Measurements from ENCODE around the gene AASS. TPM values are rescaled to one million over a fixed set of nuclear protein-coding genes. Genes with fewer than 3 reads are reported as not detected.
"Not testable (repeated sequence)": the region's sequence is repeated elsewhere in the genome, so short reads cannot be mapped to it uniquely, and the experiment has no call there.

AASS gene
- 10 to 100 TPM; 12.2 to 34.6 (median 21.0) TPM for polyA plus RNA-seq (ENCODE audit: insufficient read length in 10 of 10)
- long read RNA-seq, donor 1, partial matches to known transcripts, result 6 of 7 reads
- long read RNA-seq, donor 1, other reads (novel, unspliced or antisense), result 0 of 7 reads
- long read RNA-seq, donor 2, result 0 reads
- long read RNA-seq, donor 3, result 0 reads
- long read RNA-seq, donor 4, result 0 reads
- long read RNA-seq, donor 5, result 0 reads
- long read RNA-seq, donor 6, partial matches to known transcripts, result 0 of 2 reads
- long read RNA-seq, donor 6, other reads (novel, unspliced or antisense), result 0 of 2 reads
- long read RNA-seq, donor 7, result 0 reads
- long read RNA-seq, donor 8, partial matches to known transcripts, result 6 of 9 reads
- long read RNA-seq, donor 8, other reads (novel, unspliced or antisense), result 0 of 9 reads
- long read RNA-seq, donor 9, result 0 reads

DNA sequence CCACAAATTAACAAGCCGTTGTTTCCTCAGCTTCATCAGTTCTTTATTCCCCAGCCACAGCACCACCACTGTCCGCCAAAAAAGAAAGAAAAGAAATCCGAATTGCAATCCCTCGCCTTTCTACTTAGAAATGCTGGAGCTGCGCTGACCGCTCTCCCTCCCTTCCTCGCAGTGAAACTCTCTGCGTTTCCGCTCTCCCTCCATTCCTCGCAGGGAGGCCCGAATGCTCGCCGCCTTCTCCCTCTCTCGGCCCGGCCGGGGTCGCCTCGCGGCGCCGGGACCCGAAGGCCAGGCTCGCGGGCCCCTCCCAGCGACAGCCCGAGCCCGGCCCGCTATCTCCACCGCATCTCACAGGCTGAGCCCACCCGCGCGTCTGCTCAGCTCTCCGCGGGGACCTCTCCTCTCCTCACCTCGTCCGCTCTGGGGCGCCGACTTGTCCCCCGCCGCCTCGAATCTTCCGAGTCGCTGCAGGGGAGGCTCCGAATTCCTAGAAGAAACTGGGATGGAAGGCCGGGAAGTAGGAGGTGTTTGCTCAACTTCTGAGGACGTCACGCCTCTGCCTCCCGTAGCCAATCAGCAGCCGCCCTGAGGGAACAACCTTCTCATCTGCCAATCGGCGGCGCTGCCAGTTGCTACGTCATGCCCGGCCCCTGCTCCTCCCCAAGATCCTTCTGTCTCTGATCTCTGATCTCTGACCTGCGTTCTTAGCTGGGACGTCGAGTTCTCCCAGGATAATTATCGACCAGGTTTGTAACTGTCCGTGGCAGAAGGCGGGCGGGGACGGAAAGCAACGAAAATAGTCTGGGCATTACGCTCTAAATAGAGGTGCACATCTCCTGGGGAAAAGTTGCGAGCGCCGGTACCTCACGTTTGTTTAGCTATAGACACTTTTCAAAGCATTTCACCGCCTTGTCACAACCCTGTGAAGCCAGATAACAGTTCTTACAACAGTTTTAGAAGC, at the start of gene AASS:
Gene AASS, minus strand, starts transcription at position 499 of the 961 bp plus-strand sequence. CDS start 10,523 bp downstream, outside the sequence.
- peak; percentile 96 to 98 (median 97) for DNase-seq

DNA sequence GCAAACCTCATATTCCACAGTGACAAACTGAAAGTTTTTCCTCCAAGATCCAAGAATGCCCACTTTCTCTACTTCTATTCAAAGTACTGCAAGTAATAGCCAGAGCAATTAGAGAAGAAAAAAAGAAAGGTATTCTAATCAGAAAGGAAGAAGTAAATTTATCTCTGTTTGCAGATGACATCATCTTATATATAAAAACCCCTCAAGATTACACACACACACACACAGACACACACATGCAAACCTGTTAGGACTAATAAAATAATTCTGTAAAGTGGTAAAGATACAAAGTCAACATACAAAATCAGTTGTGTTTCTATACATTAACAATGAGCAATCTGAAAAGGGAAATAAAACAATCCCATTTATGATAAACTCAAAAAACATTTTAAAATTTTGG, 44.7 kb upstream of the AASS start:
- no peak for DNase-seq

DNA sequence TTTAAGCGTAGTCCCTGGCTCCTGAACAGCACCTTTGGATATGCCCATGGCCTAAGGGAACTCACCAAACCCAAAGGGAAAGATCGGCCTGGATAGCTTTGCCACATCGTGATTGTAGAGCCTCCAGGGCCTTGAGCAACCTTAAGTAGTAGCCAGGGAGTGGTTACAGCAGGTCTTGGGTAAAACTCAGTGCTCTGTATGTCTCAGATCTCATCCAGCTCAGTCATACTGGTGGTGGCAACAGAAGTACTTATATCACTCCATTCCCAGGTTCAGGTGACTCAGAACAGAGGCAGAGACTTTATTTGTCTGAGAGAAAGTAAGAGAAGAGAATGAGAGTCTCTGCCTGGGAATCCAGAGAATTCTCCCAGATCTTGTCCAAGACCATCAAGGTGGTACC, 39.1 kb upstream of the AASS start:
- no peak for DNase-seq

DNA sequence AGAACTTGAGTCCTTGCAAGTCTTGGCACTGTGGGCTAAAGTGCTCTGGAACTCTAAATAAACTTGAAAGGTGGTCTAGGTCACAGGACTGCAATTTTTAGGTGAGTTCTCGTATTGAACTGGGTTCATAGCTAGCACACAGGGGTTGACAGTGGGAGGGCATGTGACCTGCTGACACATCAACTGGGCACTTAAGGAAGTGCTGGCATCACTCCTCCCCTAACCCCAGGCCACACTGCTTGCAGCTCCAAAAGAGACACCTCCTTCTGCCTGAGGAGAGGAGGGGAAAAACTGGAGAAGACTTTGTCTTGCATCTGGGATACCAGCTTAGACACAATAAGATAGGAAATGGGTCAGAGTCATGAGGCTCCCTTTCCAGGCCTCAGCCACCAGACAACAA, 38.0 kb upstream of the AASS start:
- no peak for DNase-seq

DNA sequence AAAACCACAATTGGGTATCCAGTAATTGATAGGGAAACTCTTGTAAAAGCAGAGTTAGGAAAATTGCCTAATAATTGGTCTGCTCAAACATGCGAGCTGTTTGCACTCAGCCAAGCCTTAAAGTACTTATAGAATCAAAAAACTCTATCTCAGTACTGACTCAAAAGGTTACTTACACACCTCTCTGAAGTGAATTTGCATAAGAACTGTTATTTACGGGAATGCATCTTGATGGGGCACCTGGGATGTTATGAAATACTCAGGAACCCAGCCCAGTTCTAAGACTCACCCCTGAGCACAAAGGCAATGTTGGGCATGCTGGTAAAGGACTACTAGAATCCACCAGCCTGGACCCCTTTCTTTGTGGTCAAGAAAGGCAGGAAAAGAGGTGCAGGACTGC, 28.1 kb upstream of the AASS start:
- DNase-seq, result not testable (repeated sequence)

DNA sequence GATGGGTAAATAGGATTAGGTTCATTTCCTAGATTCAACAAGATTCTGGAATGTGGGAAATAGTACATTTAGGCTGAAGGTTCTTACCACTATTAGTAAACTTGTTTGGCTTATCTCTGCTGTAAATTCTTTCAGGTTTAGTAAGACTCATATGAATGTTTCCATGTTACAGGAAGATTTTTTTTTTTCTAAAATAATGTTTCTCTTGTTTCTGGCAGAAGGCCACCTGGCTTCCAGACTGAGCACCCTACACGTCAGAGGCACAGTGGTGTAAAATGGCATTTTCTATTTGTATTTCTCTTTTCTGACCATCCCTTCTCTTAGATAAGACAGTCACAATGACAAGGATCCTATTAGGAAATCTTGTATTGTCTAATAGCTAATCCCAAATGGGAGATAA, 22.7 kb upstream of the AASS start:
- DNase-seq, result peak in 1 of 3 donors; percentile 16

DNA sequence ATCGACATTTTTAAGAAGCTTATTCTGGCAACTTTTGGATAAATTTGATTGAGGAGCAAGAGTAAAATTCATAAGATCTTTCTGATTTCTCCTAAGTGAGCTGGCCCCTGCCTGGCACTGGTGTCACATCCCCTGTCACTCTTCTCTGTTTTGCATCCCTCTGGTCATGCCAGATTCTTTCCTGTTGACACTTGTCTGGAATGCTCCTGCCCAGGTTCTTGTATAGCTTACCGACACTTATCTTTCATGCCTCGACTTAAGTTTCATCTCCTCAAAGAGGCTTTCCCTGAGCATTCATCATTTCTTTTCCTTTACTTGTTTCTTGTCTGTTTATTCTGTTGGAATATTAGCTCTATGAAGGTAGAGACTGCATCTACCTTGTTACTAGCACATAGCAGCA, 22.2 kb upstream of the AASS start:
- DNase-seq, result no peak

DNA sequence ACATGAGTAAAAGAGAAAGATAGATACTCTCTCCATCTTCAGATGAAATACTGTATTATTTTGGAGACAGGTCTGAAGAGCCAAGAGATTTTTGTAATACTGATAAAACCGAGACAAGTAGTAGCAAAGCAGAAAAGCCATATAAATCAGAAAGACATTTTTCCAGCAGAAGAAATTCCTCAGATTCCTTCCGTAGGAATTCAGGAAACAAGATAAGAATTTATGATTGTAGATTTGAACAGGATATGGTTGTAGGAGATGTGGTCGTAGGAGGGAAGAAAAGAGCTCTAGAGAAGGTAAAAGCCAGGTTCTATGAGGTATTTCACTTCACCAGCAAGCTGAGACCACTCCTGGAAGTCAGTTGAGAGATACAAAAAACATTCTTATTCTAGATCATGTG, 17.6 kb upstream of the AASS start:
- DNase-seq, result no peak

DNA sequence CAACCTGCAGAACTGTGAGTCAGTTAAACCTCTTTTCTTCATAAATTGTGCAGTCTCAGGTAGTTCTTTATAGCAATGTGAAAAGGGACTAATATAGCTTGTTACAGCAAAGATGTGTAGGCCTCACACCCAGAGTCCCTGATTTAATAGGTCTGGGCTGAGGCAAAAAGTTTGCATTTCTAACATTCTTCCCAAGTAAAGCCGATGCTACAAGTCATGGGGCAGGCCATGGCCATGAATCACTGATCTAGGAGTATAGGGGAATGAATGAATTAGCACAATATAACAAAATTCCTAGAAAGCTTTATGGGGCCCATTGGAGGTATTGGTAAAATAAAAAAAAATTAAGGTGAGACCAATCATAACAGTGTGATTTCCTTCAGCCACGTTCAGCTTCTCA, 11.5 kb upstream of the AASS start:
- DNase-seq, result no peak

DNA sequence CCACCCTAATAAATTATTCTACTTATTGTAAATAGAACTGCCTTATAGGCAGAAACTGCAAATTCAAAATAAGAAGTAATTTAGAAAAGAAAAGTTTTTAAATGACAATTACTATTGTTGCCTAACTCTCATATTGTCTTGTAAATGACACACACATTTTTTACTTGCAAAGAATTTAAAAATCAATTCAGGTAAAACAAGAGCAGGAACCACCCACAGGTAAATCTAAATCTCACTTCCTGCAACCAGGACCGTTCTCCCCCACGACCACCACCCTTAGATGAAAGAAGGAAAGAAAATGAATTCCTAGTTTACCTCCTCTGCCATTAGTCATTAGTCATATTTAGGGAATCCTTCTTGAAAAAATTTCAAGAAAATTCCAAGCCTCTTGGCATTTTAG, 4.8 kb upstream of the AASS start:
- no peak for DNase-seq

DNA sequence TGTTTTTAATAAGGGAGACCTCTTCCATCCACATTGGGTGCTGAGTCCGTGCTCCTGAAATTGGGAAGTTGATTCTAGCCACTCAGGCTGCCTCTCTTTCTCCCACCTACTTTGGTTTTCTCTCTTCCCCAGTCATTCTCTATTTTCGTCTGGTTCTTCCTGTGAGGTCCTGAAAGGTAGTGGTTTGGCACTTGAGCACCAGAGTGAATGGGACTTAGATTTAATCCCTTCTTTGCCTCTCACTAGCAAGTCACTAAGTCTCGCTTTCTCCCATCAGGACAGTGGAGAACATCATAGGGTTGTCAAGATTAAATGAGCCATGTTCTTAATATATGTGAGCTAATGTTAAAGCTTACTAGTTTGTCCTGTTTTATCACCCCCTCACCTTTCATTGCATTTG, 4.0 kb upstream of the AASS start:
- no peak for DNase-seq

DNA sequence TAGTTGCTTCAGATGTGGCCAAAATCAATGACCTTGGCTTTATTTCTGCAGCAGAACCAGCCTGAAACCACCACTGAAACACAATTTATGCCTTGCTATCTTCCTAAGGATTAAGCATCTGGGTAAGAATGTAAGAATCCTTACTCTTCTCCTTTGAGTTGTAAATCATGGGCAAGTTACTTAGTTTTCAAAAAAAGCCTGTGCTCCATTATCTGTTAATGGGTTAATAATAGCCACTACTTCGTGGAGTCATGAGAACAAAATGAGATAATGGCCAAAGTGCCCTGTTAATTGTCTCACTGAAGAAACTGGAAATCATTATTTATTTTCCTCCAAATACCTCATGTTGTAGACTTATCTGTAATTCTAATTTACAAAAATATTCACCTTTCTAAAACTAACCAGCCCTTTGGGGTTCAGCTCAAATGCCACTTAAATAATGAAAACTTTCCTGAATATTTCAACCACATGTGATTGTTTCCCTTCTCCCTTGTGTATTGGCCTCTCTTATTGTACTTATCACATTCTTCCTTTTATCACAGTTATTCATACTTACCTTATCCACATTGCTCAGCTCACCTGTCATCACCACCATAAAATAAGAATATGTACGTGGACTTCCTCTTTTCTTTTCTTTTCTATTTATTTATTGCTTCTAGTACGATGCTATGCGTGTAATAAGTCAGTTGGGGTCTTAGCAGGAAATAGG, 2.0 kb upstream of the AASS start:
- DNase-seq, result no peak

DNA sequence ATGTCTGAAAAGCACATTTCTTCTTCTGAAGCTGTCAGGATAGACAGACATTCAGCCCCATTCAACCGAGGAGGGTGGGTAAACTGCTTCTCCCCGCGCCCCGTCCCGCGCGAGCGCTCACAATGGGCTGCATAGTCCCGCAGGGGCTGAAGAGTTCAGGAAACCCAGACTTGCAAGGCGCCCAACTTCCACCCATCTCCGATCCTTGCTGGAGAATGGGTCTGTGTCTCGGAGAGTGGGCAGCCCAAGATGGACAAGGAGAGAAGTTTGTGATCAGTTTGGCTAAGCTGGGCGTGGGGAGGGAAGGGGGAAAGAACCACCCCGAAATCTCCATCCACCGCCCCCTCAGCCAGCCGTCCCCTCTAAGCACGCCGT, 686 bp downstream of the AASS start:
- no peak for DNase-seq

DNA sequence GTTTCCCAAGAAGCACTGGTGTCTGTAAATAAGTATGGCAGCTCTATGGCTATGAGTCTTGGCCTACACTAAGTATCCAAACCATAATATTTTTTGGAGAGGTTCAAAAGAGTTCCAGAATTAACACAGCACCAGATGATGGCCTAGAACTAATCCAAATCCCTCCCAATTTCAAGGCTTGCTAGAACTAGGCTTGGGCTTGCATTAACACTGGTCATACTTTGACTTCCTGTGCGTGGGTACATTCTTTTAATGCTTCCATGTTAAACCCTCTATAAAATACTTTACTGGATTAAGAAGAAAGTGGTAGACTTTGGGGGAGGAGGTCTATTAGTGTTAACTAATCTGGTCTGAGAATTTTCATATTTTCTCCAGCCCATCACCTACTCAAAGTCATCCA, 3.1 kb downstream of the AASS start:
- no peak for DNase-seq

DNA sequence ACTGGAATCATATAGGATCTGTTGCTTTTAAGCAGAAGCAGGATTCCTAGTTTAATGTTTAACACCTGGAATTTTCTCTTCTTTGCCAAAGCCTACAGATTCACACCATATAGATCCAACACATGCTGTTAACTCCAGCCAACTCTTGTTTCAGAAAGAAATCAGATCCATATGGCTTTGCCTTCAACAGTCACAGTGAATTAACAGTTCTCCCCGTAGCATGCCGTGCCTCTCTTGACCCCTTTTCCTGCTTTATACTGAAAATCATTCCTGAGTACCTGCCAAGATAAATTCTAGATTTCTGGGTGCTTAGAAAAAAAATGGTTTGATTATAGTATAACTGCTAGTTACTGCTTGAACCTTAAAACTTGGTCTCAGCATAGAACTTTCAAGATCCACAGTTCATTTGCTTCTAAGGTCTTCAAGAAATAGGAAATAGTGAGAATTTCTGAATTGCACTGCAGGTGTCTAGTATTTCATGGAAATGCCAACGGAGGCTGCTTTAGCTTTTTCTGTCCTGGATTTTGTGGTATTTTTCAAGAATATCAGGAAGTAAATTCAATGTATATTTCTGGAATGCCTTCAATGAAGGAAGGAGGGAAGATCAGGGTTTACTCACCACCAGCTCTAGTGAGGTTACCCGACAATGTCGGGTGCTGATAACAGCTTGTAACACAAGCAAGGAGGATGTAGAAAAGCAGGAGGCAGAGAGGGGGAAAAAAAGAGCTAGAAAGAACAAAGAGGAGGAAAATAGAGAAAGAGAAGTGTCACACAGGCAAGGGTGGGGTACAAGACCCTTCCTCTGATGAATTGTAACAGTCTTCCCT, 6.6 kb downstream of the AASS start:
- peak in 2 of 3 donors; percentile 26 to 64 for DNase-seq

DNA sequence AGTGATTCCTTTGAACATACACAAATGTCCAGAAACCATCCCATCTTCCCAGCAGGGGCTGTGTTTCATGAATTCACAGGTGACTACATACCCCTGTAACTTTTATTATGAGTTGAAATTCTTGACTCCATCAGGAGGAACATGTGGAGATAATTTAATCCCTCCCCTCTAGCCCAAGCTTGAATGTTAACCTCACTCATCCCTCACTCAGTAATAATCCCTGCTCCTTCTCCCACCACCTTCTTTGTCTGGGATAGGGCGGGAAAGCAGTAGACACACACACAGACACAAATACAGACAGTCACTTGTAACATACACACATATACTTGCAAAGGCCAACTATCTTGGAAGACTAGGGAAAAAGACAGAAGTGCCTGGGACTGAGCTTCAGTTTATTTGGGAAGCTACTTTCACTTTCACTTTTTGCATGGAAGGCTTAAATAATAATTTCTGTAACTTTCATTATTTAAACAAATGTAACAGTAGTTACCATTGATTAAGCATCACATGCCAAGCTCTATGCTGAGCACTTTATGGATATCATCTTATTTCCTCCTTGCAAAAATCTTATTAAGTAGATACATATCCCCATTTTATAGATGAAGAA, 7.3 kb downstream of the AASS start:
- DNase-seq, result peak in 2 of 3 donors; percentile 14 to 65

DNA sequence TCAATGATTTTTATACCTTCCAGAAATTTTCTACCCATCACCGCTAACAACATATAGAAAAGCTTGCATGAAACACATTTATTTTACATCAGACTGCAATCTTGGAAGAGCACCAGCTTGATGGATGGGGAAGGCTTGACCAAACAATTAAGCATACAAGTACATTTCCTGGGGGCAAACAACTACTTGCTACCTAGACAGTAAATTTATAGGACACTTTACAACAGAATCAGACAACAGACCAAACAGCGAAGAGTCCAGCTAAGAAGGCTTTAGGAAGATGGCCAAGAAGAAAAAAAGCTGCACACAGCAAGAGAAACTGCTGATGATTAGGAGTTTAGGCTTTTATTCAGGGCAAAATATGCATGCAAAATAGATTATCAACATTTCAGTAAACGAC, 8.0 kb downstream of the AASS start:
- peak in 2 of 3 donors; percentile 22 to 60 for DNase-seq

DNA sequence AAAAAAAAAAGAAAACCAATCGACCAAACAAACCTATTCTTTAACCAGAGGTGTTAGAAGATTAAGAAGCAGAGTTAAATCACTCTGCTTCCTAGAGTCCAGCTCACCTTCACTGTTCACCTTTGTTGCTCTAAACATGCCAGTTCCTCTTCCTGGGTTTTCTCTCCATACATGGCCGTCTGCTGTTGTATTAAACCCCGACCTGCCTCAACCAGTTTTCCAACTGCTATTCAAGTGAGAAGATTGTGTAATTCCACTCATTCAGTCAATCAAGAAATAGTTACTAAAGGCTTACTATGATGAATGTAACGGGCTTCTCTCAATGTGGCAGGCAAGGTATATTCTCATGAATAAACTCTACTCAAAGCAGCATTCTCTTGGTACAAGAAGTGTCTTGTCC, 8.8 kb downstream of the AASS start:
- DNase-seq, result no peak

DNA sequence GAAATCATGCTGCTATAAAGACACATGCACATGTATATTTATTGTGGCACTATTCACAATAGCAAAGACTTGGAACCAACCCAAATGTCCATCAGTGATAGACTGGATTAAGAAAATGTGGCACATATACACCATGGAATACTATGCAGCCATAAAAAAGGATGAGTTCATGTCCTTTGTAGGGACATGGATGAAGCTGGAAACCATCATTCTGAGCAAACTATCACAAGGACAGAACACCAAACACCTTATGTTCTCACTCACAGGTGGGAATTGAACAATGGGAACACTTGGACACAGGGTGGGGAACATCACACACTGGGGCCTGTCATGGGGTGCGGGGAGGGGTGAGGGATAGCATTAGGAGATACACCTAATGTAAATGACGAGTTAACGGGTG, 9.3 kb downstream of the AASS start:
- DNase-seq, result not testable (repeated sequence)

DNA sequence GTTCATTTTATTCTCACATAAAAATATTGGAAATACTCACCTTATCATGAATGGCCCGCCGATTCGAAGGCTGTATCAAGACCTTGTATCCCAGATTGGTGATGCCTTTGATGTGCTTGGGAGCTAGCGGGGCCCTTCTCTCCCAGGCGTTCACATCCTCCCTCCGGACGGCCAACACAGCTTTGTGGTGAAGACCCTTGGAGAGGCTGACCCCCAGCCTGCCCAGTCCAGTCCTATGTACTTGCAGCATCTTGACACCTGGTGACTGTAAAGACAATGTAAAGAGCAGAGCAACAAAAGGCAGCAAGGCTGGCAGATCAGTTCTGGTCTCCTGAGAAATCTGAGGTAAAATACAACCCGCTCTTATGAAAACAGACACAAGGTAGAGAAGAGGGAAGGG, 10.6 kb downstream of the AASS start:
- no peak for DNase-seq

DNA sequence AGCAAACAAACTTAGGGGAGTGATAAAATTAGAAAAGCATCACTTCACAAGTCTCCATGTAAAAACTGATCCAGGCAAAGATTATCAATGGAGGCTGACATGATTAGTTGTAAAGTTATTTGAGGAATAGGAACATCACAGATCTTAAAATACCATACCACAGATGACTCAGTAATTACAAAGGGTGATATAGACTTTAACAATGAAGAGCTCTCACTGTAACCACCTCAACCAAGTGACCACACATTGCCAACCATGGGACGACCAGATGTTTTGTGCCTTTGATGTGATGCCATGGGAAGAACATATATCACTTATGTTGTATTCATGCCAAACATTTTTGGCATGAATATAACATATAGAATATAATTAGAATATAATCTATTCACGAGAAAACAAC, 11.7 kb downstream of the AASS start:
- no peak for DNase-seq
